HL-60/S4 treated with phorbol 12-myristate 13-acetate at 8.2 ng/mL for 4 days and 3 days (cell line): Measurements from ENCODE around the gene BIRC2.

ENCODE experiments used
- in situ Hi-C: fragments of 300-500 bp; cut with MboI; formaldehyde crosslinking; loops from 2 replicates; pipeline ENCODE4 v1.15.0; 2022; ENCODE audit warnings: low sequenced_read_pairs

BIRC2 gene

GRCh38 chr11:102426000-102426399, 79.0 kb downstream of the BIRC2 start:
- in situ Hi-C loops, result no loop called here

GRCh38 chr11:102426570-102426969, 79.6 kb downstream of the BIRC2 start:
- in situ Hi-C loops, result no loop called here

- in situ Hi-C loops, result no loop called here
Observed at GRCh38 chr11:102427068-102427467, 80.1 kb downstream of the BIRC2 start.
